CD4-positive, alpha-beta T cell treated with Interleukin-12 subunit alpha and Interleukin-12 subunit beta, for 1 hour (primary cell): ENCODE data around the gene MLXIP.

Experiments
- DNase-seq: peaks from one replicate; pipeline ENCODE4 v3.0.0-alpha.2; 2020

The MLXIP gene

GRCh38 chr12:122192441-122192840, 113.9 kb downstream of the MLXIP start:
- DNase-seq = no peak

DNA sequence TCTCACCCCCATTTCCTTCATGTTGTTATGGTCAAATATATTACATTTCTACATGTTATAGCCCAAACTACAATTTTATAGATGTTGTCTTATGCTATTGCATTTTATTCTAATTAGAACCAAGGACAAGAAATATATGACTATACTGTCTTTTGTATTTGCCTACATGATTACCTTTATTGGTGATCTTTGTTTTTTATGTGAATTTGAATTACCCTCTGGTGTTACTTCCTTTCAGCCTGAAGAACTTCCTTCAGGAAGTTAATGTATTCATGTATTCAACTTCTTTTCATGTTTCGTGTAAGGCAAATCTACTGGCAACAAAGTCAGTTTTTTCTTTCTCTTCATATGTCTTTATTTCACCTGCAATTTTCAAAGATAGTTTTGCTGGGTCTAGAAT, 116.2 kb downstream of the MLXIP start:
- no peak for DNase-seq

- DNase-seq = no peak
These were observed 116.8 kb downstream of the MLXIP start for GRCh38 chr12:122195405-122195804.
